Fibroblast of lung (primary cell): Measurements from ENCODE around the gene TGFB3.

ENCODE experiments used
- CTCF ChIP-seq, 2 donors: IDR thresholded peaks in 1 of 2; conservative IDR thresholded peaks in 1 of 2; 1 replicate in 1 of 2; 2 replicates in 1 of 2; pipeline ENCODE4 v1.5.1; 2011 to 2012; ENCODE audit warnings: low read length in 2 of 2, control low read depth in 1 of 2, inconsistent platforms in 1 of 2, low read depth in 1 of 2, mild to moderate bottlenecking in 1 of 2
- EZH2 ChIP-seq: IDR thresholded peaks from 2 replicates; pipeline ENCODE4 v1.5.1; 2012; ENCODE audit warnings: low read length, control low read depth, mild to moderate bottlenecking; ENCODE audit errors: missing control alignments

GRCh38 chr14:75909630-75910029, 72.2 kb downstream of the TGFB3 start:
- TF ChIP-seq CTCF (conservative IDR thresholded peaks at IDR 0.05 in 1 of 2, IDR thresholded peaks at IDR 0.05 in 1 of 2; ENCODE audit: low read depth in 1 of 2, low read length in 2 of 2) = no peak
- TF ChIP-seq EZH2 = no peak
